Activated T-cell treated with anti-CD3 and anti-CD28 coated beads, Interleukin-2, amount 50 U/mL, for 1 hour (primary cell): ENCODE measurements around the gene FMO4.
"Not testable (repeated sequence)": the region's sequence is repeated elsewhere in the genome, so short reads cannot be mapped to it uniquely, and the experiment has no call there.

Source experiments
- DNase-seq: peaks from one replicate; pipeline ENCODE4 v3.0.0-alpha.2; 2020

The FMO4 gene

DNA sequence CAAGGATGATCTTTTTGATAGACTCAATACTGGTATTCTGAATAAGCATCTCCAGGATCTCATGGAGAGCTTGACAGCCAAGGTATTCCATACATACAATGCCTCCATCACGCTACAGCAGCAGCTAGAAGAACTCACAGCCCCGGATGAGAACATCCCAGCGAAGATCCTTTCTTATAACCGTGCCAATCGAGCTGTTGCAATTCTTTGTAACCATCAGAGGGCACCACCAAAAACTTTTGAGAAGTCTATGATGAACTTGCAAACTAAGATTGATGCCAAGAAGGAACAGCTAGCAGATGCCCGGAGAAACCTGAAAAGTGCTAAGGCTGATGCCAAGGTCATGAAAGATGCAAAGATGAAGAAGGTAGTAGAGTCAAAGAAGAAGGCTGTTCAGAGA, 25.4 kb downstream of the FMO4 start:
- not testable (repeated sequence) for DNase-seq

DNA sequence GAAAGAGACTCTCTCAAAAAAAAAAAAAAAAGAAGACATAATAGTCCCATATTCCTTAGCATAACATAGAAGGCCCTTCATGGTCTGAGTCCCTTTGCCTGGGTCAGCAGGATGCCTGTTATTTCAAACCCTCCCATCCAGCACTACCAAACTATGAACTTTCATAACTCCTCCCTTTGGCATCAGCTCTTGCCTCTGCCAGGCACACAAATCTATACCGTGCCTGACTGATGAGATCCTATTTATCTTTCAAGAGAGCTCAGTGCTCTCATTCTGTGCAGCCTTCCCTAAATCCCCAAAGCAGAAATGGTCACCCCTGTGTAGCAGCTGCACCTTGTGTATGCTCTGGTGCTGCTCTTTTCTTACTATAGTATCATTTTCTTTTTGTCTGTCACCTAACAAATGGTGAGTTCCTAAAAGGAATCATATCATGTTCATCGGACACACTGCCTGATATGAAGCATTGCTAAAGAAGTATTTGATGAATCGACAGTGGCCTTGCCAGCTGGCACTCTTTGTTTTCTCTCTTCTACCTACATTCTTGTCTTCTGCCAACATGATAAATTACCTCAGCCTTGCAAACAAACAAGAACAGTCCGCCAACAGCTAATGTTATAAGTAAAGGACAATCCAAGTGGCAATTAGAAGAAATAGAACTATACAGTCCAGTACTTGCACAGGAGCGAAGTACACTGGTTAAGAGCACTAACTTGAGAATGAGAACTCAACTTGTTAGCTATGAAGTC, 29.9 kb downstream of the FMO4 start:
- DNase-seq = no peak

DNA sequence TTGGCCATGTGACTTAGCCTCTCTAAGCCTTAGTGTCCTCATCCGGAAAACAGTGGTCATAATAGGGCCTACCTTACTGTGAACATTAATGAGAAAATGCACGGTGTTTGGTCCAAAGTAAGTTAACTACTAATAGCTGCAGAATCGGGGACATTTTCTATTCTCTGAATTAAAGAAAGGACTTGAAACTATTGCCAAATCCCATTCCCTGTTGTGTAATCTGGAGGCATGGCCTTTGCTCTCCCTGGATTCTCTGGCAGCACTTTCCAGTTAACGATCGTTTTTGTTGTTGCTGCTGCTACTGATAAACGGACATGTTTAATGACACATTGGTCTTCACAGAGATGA, 30.5 kb downstream of the FMO4 start:
- no peak for DNase-seq

DNA sequence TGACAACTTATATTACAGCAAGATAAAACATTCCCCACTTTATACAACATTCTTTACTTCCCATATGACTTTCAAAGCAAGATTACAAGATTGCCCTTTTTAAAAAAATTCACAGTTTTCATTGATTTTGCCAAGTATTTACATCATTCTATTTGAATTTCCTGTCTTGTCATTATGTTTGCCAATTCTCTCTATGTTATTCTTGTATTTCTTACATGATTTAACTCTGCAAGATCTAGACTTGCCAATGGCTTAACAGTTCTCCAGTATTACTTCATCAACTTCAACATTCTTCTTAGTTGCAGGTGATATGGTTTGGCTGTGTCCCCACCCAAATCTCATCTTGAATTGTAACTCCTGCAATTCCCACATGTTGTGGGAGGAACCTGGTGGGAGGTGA, 31.6 kb downstream of the FMO4 start:
- DNase-seq = no peak

DNA sequence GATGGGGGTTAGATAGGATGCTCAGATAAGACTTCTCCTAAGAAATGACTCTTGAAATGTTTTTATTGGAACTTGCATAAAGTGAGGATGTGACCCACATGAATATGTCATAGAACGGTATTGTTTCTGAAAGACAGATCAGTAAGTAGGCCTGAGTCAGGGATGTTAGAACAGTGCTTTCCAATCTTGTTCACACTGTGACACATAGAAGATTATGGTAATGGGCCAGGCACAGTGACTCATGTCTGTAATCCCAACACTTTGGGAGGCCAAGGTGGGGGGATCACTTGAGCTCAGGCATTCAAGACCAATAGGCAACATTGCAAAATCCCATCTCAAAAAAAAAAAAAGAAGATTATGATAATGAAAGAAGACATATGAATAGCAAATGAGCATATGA, 32.9 kb downstream of the FMO4 start:
- no peak for DNase-seq

DNA sequence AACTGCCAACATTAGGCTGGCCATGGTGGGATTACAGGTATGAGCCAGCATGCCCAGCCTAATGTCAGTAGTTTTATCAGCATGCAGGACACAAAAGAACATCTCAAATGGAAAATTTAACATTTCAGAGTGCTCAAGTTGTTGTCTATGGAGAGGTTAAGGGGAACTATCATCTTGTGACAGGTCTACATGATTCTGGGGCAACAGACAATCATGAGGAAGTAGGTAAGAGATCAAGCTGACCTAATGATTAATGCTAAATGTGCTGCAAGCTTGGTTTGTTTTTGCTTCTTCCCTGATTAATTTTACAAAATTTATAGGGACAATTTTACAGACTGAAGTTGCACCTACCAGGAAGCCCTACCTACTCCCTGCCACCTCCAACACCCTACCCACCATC, 36.6 kb downstream of the FMO4 start:
- DNase-seq = no peak

DNA sequence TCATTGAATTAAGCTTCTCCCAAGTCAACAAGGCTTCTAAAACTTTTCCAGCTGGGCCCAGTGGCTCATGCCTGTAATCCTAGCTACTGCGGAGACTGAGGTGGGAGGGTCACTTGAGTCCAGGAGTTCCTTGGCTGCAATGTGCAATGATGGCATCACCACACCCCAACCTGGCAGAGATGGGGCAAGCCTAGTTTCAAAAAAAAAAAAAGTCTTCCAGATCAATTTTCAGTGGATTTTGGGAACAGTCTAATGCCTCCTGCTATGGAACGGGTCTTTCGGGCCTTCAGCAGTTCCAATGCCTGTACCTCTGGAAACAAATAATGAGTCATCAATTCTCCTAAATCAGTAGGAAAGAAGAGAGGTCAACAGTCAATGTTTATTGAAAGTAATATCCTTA, 38.0 kb downstream of the FMO4 start:
- no peak for DNase-seq

DNA sequence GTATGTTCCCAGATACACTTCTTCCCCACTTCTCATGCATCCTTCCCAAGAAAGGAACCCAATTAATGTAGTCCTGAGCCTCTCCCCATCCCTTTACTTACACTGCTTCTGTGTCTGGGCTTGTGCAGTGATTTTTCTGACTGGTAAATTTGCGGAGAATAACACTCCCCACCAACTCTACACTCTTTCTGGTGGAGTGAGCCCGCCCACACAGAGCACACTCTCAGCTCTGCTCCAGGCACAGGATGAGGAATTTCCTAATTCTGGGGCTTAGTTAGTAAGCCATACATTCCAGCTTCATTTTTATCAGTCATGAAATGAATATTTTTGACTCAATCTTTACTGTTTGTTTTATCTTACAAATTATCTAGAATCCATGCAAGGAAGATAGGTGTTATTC, 38.6 kb downstream of the FMO4 start:
- DNase-seq = no peak

DNA sequence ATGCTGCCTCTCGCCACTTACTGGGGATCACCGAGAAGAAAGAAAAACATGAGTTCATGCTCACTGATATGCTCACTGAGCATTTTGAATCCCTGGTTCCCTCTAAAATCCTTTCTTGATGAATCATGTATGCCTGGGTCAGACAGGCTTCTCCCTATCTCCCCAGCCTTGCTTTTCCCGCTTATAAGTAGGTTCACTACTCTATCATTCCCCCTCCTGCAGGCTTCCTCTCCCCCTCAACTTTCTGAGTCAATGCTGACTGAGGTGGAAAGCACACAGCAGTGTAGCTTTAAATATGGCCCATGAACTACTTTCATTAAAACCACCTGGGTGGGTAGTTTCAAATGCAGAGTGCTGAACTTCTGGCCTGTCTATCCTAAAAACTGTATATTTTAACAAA, 41.7 kb downstream of the FMO4 start:
- no peak for DNase-seq

DNA sequence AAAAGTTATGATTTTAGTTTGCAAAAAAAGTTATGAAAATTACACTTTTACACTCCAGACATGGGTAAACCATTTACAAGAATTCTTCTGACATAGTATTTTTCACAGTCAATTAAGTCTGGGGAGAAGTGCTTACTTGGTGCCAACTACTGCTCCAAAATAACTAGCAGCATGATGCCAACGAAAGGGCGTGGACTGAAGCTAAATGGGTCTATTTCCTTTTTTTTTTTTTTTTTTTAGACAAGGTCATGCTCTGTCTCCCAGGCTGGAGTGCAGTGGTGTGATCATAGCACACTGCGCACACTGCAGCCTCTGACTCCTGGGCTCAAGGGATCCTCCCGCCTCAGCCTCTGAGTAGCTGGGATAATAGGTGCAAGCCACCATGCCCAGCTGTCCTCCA, 43.2 kb downstream of the FMO4 start:
- DNase-seq = no peak

DNA sequence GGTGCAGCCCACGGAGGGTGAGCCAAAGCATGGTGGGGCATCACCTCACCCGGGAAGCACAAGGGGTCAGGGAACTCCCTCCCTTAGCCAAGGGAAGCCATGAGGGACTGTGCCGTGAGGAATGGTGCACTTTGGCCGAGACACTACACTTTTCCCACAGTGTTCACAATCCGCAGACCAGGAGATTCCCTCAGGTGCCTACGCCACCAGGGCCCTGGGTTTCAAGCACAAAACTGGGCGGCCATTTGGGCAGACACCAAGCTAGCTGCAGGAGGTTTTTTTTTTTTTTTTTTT, 45.3 kb downstream of the FMO4 start:
- not testable (repeated sequence) for DNase-seq

DNA sequence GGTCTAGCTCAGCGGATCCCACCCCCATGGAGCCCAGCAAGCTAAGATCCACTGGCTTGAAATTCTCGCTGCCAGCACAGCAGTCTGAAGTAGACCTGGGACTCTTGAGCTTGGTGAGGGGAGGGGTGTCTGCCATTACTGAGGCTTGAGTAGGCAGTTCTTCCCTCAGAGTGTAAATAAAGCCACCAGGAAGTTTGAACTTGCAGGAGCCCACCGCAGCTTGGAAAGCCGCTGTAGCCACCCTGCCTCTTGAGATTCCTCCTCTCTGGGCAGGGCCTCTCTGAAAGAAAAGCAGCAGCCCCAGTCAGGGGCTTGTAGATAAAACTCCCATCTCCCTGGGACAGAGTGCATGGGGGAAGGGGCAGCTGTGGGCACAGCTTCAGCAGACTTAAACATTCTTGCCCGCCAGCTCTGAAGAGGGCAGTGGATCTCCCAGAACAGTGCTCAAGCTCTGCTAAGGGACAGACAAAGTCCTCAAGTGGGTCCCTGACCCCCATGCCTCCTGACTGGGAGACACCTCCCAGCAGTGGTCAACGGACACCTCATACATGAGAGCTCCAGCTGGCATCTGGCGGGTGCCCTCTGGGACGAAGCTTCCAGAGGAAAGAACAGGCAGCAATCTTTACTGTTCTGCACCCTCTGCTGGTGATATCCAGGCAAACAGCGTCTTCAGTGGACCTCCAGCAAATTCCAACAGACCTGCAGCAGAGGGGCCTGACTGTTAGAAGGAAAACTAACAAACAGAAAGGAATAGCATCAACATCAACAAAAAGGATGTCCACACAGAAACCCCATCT, 45.9 kb downstream of the FMO4 start:
- DNase-seq = not testable (repeated sequence)

DNA sequence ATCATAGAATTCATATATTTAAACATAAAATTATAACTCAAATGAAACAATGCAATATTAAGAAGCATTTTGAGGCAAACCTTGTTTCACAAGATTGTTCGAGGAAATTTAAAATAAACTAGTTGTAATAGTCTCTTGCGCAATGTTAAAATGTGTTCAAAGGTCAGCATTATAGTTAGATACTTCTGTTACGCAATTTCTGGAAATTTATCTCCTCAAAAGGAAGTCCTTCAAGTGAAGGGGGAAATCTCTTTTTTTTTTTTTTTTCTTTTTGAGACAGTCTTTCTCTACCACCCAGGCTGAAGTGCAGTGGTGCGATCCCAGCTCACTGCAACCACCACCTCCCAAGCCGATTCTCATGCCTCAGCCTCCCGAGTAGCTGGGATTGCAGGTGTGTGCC, 52.1 kb downstream of the FMO4 start:
- no peak for DNase-seq

DNA sequence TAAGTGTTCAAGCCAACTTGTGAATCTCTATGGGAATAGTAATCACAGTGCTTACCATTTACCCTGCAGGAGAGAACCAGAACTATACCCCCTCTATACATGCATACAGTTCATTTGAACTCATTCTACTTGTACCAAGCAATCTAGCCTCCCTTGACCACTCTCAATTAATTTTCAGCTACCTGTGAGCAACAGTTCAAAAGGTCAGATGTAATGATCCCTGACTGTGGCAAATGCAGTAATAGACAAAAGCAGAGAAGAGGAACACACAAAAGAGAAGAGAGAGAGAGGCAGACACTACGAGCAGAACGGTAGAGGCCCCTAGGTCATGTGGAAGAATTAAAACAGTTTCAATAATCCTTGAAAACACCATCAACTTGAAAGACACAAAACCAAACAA, 52.8 kb downstream of the FMO4 start:
- no peak for DNase-seq

DNA sequence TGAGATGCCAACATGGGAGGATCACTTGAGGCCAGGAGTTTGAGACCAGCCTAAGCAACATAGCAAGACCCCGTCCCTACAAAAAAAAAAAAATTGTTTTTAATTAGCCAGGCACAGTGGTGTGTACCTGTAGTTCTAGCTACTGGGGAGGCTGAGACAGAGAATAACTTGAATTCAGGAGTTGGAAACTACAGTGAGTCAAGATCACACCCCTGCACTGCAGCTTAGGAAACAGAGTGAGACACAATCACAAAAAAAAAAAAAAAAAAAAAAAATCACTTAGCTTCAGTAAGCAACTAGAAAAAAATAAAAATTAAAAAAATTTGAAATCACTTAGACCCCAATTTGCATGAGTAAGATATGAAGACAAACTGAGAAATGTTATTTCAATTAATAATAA, 53.5 kb downstream of the FMO4 start:
- no peak for DNase-seq

DNA sequence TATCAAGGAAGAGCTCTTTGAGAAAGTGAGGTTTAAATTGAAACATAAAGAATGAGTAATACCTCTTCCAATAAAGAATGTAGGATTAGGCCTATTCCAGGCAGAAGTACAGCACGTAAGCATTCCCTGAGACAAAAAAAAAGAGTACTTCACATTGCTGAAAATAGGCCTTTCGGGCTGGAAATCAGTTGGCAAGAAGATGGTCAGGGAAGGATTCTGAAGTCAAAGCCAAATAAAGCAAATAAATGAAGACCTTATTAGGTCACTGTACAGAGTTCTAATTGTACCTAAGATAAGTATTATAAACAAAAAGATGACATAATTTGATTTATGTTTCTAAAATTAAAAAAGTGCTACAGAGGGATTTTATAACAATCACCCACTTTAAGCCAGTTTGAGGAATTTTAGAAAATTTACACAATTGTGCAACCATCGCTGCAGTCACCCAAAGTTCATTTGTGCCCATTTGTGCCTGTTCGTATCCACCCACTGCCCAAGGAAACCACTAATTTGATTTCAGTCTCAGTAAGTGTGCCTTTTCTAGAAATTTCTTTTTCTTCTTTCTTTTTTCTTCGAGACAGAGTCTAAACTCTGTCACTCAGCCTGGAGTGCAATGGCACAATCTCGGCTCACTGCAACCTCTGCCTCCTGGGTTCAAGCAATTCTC, 58.6 kb downstream of the FMO4 start:
- DNase-seq = no peak

DNA sequence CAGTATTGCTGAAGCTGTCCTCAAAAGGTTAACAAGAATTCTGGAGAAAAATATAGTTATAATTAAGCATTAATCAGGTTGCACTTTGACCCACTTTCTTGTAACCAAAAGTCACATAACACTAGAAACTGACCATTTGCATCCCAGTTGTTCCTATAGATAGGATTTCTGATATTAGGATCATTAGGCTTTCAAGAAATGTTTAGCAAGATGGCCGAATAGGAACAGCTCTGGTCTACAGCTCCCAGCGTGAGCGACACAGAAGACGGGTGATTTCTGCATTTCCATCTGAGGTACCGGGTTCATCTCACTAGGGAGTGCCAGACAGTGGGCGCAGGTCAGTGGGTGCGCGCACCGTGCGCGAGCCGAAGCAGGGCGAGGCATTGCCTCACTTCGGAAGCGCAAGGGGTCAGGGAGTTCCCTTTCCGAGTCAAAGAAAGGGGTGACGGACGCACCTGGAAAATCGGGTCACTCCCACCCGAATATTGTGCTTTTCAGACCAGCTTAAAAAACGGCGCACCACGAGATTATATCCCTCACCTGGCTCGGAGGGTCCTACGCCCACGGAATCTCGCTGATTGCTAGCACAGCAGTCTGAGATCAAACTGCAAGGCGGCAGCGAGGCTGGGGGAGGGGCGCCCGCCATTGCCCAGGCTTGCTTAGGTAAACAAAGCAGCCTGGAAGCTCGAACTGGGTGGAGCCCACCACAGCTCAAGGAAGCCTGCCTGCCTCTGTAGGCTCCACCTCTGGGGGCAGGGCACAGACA, 59.6 kb downstream of the FMO4 start:
- DNase-seq = not testable (repeated sequence)

DNA sequence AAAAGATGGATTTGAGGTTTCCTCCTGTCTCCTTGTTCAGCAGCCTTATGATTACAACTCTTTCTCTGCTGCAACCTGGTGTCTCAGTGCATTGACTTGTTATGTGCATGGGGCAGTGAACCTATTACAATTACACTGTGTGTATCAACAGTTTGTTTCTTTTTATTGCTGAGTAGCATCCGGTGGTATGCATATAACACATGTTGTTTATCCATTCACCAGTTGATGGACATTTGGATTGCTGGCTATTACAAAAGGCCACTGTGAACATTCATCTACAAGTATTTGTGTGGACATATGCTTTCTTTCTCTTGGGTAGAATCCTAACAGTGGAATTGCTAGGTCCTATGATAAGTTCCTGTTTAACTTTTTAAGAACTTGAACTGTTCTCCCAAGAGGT, 65.9 kb downstream of the FMO4 start:
- DNase-seq = no peak

DNA sequence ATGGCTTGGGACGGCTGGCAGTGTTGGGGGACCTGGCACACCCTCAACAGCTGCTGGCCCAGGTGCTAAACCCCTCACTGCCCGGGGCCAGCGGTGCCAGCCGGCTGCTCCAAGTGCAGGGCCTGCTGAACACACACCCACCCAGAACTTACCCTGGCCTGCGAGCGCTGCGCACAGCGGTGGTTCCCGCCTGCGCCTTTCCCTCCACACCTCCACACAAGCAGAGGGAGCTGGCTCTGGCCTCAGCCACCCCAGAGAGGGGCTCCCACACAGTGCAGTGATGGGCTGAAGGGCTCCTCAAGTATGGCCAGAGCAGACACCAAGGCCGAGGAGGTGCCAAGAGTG, 67.9 kb downstream of the FMO4 start:
- no peak for DNase-seq

DNA sequence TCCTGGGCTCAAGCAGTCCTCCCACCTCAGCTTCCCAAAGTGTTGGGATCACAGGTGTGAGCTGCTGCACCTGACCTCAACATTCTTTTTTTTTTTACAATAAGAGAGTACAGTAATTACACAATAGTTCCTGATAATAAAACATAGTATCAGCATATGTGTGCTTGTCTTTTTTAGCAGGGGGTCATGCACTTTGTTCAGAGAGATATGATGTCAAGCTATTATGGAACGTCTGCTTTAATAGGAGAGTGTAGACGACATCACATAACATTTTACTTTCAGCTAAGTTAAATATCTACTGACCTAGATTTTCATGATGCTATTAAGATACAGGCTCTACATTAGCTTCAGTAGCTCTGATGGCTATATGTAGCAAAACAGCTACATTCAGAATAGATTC, 70.5 kb downstream of the FMO4 start:
- no peak for DNase-seq

DNA sequence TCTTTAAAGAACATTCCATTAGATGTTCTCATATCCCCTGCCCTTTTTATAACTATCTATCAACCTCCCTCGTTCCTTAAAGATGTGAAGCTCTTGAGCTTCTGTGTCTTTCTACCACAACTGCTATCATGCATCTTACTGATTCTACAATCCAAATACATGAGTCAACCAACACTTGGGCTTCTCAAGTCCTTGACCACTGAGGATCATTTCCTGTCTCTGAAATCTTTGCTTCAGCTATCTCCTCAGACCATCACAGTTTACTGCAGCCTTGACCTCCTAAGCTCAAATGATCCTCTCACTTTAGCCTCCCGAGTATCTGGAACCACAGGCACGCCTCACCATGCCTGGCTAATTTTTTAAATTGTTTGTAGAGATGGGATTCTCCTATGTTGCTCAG, 75.2 kb downstream of the FMO4 start:
- no peak for DNase-seq

DNA sequence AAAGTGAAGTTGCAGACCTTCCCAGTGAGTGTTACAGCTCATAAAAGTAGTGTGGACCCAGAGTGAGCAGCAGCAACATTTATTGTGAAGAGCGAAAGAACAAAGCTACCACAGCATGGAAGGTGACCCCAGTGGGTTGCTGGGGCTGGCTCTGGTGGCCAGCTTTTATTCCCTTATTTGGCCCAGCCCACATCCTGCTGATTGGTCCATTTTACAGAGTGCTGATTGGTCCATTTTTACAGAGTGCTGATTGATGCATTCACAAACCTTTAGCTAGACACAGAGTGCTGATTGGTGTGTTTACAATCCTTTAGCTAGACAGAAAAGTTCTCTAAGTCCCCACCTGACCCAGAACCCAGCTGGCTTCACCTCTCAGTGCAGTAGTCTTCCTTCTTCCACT, 76.8 kb downstream of the FMO4 start:
- not testable (repeated sequence) for DNase-seq
